ENCODE data around the gene MAP2K5.

Gene MAP2K5

GRCh38 chr15:67765701-67766100 is 223.2 kb downstream of the MAP2K5 start:
- no peak for DNase-seq

GRCh38 chr15:67766968-67767367 is 224.5 kb downstream of the MAP2K5 start:
- DNase-seq: no peak

GRCh38 chr15:67768313-67768977 is 225.9 kb downstream of the MAP2K5 start:
- no peak for DNase-seq

GRCh38 chr15:67769497-67770357 is 227.2 kb downstream of the MAP2K5 start:
- DNase-seq: no peak

GRCh38 chr15:67770358-67770628 is 227.8 kb downstream of the MAP2K5 start:
- DNase-seq: no peak

GRCh38 chr15:67771189-67771800 is 228.8 kb downstream of the MAP2K5 start:
- no peak for DNase-seq

- no peak for DNase-seq
These were observed 232.1 kb downstream of the MAP2K5 start for GRCh38 chr15:67774626-67775025.

GRCh38 chr15:67775250-67775649 is 232.7 kb downstream of the MAP2K5 start:
- DNase-seq: no peak

GRCh38 chr15:67775998-67776397 is 233.5 kb downstream of the MAP2K5 start:
- DNase-seq: no peak

GRCh38 chr15:67776600-67776999 is 234.1 kb downstream of the MAP2K5 start:
- no peak for DNase-seq

- no peak for DNase-seq
These were observed 234.6 kb downstream of the MAP2K5 start for GRCh38 chr15:67777071-67777470.

- DNase-seq: no peak
These were observed 235.3 kb downstream of the MAP2K5 start for GRCh38 chr15:67777773-67778172.

GRCh38 chr15:67778968-67779548 is 236.6 kb downstream of the MAP2K5 start:
- no peak for DNase-seq

GRCh38 chr15:67779549-67780111 is 237.1 kb downstream of the MAP2K5 start:
- no peak for DNase-seq

GRCh38 chr15:67781061-67781460 is 238.6 kb downstream of the MAP2K5 start:
- no peak for DNase-seq

- no peak for DNase-seq
These were observed 239.6 kb downstream of the MAP2K5 start for GRCh38 chr15:67781907-67782690.

- no peak for DNase-seq
These were observed 240.1 kb downstream of the MAP2K5 start for GRCh38 chr15:67782691-67782991.

- peak; percentile 42 for DNase-seq
These were observed 240.8 kb downstream of the MAP2K5 start for GRCh38 chr15:67783303-67783702.

- DNase-seq: no peak
These were observed 241.7 kb downstream of the MAP2K5 start for GRCh38 chr15:67784090-67784781.

- DNase-seq: no peak
These were observed 242.4 kb downstream of the MAP2K5 start for GRCh38 chr15:67784856-67785430.

- DNase-seq: no peak
These were observed 242.9 kb downstream of the MAP2K5 start for GRCh38 chr15:67785431-67785830.

GRCh38 chr15:67786646-67787045 is 244.1 kb downstream of the MAP2K5 start:
- no peak for DNase-seq

All from activated CD4-positive, alpha-beta T cell treated with anti-CD3 and anti-CD28 coated beads, Interleukin-10, Interleukin-2, amounts not matched to agents 100 ng/mL and 50 ng/mL, durations not matched to agents 16 hours and 8 hours (primary cell).